ENCODE results near the gene SEH1L.

Gene SEH1L

GRCh38 chr18:13032173-13032572 is 84.4 kb downstream of the SEH1L start:
- Histone ChIP-seq H3K79me2 (ENCODE audit: low read length) (peaks cover 3% of the 10 kb centered on the region; the same call in 1 of the 2 replicates), H3K9ac (ENCODE audit: low read length) (no peak overlapping the region), H3K27ac (ENCODE audit: low read length) (no peak overlapping the region), H4K20me1 (ENCODE audit: insufficient read depth, low read length) (no peaks in the 10 kb centered on the region), H3K36me3 (replicated peaks; ENCODE audit: insufficient read depth, low read length) (peaks cover 16% of the 10 kb centered on the region), H3K4me3 (ENCODE audit: low read length) (no peak overlapping the region), H3K4me2 (ENCODE audit: low read depth, low read length) (no peak overlapping the region), H3K4me1 (ENCODE audit: low read length) (no peaks in the 10 kb centered on the region), H3F3A (ENCODE audit: insufficient read depth, low read length) (no peaks in the 10 kb centered on the region), H3K9me3 (replicated peaks; ENCODE audit: insufficient read depth, low read length) (no peaks in the 10 kb centered on the region), H3K9me2 (replicated peaks; ENCODE audit: insufficient read depth, low read length) (no peaks in the 10 kb centered on the region), H2AFZ (ENCODE audit: low read length) (no peak overlapping the region), H3K27me3 (replicated peaks; ENCODE audit: insufficient read depth, low read length) (no peaks in the 10 kb centered on the region)
- DNase-seq = no peak
- TF ChIP-seq EZH2 (optimal IDR thresholded peaks at IDR 0.05; ENCODE audit: low read depth, low read length) (no peak), EZH2phosphoT487 (IDR thresholded peaks at IDR 0.05; ENCODE audit: low read length) (no peak)
- TF ChIP-seq, protein P1, sequence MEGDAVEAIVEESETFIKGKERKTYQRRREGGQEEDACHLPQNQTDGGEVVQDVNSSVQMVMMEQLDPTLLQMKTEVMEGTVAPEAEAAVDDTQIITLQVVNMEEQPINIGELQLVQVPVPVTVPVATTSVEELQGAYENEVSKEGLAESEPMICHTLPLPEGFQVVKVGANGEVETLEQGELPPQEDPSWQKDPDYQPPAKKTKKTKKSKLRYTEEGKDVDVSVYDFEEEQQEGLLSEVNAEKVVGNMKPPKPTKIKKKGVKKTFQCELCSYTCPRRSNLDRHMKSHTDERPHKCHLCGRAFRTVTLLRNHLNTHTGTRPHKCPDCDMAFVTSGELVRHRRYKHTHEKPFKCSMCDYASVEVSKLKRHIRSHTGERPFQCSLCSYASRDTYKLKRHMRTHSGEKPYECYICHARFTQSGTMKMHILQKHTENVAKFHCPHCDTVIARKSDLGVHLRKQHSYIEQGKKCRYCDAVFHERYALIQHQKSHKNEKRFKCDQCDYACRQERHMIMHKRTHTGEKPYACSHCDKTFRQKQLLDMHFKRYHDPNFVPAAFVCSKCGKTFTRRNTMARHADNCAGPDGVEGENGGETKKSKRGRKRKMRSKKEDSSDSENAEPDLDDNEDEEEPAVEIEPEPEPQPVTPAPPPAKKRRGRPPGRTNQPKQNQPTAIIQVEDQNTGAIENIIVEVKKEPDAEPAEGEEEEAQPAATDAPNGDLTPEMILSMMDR (IDR thresholded peaks at IDR 0.05; ENCODE audit: low read length) = no peak

DNA sequence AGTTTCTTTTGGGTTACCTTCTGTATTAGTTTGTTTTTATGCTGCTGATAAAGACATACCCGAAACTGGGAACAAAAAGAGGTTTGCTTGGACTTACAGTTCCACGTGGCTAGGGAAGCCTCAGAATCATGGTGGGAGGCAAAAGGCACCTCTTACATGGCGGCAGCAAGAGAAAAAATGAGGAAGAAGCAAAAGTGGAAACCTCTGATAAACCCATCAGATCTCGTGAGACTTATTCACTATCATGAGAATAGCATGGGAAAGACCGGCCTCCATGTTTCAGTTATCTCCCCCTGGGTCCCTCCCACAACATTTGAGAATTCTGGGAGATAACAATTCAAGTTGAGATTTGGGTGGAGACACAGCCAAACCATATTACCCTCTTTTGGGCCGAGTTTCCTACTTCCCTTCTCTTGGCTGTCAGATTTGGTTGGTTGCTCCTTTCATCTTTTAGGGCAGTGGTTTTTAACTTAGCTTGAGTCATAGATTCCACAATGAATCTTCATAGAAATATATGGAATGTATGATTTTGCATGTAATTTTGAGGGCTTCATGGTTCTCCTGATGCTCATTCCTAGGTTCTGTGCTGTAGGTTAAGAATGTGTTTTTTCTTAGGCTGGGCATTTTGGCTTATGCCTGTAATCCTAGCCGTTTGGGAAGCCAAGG is 87.6 kb downstream of the SEH1L start:
- no peak overlapping the region for H3K4me3 ChIP-seq (ENCODE audit: low read length)
- H3K79me2 ChIP-seq (ENCODE audit: low read length) = no peaks in the 10 kb centered on the region
- no peaks in the 10 kb centered on the region for H3K27me3 ChIP-seq (replicated peaks; ENCODE audit: insufficient read depth, low read length)
- H3K36me3 ChIP-seq (replicated peaks; ENCODE audit: insufficient read depth, low read length) = peaks cover 7% of the 10 kb centered on the region; the same call in 1 of the 2 replicates
- no peak for DNase-seq
- H3K9me3 ChIP-seq (replicated peaks; ENCODE audit: insufficient read depth, low read length) = no peaks in the 10 kb centered on the region
- no peak overlapping the region for H3K4me2 ChIP-seq (ENCODE audit: low read depth, low read length)
- H4K20me1 ChIP-seq (ENCODE audit: insufficient read depth, low read length) = no peaks in the 10 kb centered on the region
- no peaks in the 10 kb centered on the region for H3K9me2 ChIP-seq (replicated peaks; ENCODE audit: insufficient read depth, low read length)
- TF ChIP-seq EZH2phosphoT487 (IDR thresholded peaks at IDR 0.05; ENCODE audit: low read length) (no peak), EZH2 (optimal IDR thresholded peaks at IDR 0.05; ENCODE audit: low read depth, low read length) (no peak)
- TF ChIP-seq, protein P1 (IDR thresholded peaks at IDR 0.05; ENCODE audit: low read length) = no peak
- no peak overlapping the region for H3K27ac ChIP-seq (ENCODE audit: low read length)
- no peaks in the 10 kb centered on the region for H3K4me1 ChIP-seq (ENCODE audit: low read length)
- H3K9ac ChIP-seq (ENCODE audit: low read length) = no peak overlapping the region
- no peaks in the 10 kb centered on the region for H3F3A ChIP-seq (ENCODE audit: insufficient read depth, low read length)
- H2AFZ ChIP-seq (ENCODE audit: low read length) = no peak overlapping the region

DNA sequence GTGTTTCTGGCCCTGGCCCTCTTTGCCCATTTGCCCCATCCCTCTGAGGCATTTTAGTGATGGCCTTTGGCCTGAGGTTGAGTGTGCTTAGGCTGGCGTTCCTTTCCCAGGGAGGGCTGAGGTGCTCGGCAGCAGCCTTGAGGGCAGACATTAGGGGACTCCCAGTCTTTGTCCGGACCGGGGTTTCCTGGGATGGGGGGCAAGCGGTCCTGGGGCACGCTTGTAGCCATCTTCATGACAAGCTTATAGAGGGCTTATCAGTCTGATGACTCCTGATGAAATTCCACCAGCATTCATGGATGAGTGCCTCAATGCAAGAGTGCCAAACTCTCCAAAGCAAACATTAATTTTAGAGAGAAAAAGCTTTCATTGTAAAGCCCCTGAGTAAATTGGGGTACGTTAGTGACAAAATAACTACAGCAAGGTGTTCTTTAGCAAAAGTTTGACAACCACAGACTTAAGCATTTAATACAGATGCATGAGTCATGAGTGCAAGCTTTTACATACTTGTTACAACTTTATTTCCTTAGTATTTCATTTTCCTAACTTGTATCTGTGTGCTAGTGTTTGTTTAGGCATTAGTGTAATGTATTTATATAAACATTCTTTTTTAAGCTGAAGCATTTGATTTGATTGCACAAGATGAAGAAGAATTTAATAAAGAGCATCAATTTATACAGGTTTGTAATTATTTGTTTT is 89.0 kb downstream of the SEH1L start:
- H3K9ac ChIP-seq (ENCODE audit: low read length) = no peak overlapping the region
- H3K79me2 ChIP-seq (ENCODE audit: low read length) = no peaks in the 10 kb centered on the region
- H3K27ac ChIP-seq (ENCODE audit: low read length) = no peak overlapping the region
- H3K9me2 ChIP-seq (replicated peaks; ENCODE audit: insufficient read depth, low read length) = no peaks in the 10 kb centered on the region
- no peak for DNase-seq
- H3K4me3 ChIP-seq (ENCODE audit: low read length) = no peak overlapping the region
- H3K36me3 ChIP-seq (replicated peaks; ENCODE audit: insufficient read depth, low read length) = peaks cover under 1% of the 10 kb centered on the region; the same call in 1 of the 2 replicates
- no peak overlapping the region for H3K4me2 ChIP-seq (ENCODE audit: low read depth, low read length)
- no peak overlapping the region for H2AFZ ChIP-seq (ENCODE audit: low read length)
- no peaks in the 10 kb centered on the region for H3F3A ChIP-seq (ENCODE audit: insufficient read depth, low read length)
- no peaks in the 10 kb centered on the region for H3K9me3 ChIP-seq (replicated peaks; ENCODE audit: insufficient read depth, low read length)
- H4K20me1 ChIP-seq (ENCODE audit: insufficient read depth, low read length) = no peaks in the 10 kb centered on the region
- H3K4me1 ChIP-seq (ENCODE audit: low read length) = no peaks in the 10 kb centered on the region
- H3K27me3 ChIP-seq (replicated peaks; ENCODE audit: insufficient read depth, low read length) = no peaks in the 10 kb centered on the region
- TF ChIP-seq, protein P1 (IDR thresholded peaks at IDR 0.05; ENCODE audit: low read length) = no peak
- TF ChIP-seq EZH2phosphoT487 (IDR thresholded peaks at IDR 0.05; ENCODE audit: low read length) (no peak), EZH2 (optimal IDR thresholded peaks at IDR 0.05; ENCODE audit: low read depth, low read length) (no peak)
